Spleen (tissue), 7 donors: ENCODE results near the gene RPN1.

Experiments
- POLR2A ChIP-seq, 3 donors: fragments of 450-650 bp; IDR thresholded peaks; one replicate each; pipeline ENCODE4 v1.5.1; 2017; ENCODE audit warnings: antibody characterized with exemption in 3 of 3, mild to moderate bottlenecking in 1 of 3
- POLR2AphosphoS5 ChIP-seq, 3 donors: sonication (generic); formaldehyde crosslinking; IDR thresholded peaks; one replicate each; pipeline ENCODE4 v1.5.1; 2017; ENCODE audit warnings: antibody characterized with exemption in 3 of 3
- TF ChIP-seq, protein P1 (sequence below), 11 experiments: fragments of 200-600 bp in 7 of 11; fragments of 450-650 bp in 4 of 11; sonication (generic) in 4 of 11; IDR thresholded peaks in 8 of 11; conservative IDR thresholded peaks in 3 of 11; 1 replicate in 7 of 11; 2 replicates in 4 of 11; pipeline versions ENCODE4 v1.4.0 to v1.8.0; 2016 to 2021; ENCODE audit warnings: antibody characterized with exemption in 11 of 11, inconsistent platforms in 4 of 11, mild to moderate bottlenecking in 1 of 11
- donor health status: DM: no; HTN: no; CAD: no; lungs with moderate emphysema.
- donor health status: DM: no; HTN: no; CAD: no.
- donor health status: DM: no; HTN: no; CAD: no.

DNA sequence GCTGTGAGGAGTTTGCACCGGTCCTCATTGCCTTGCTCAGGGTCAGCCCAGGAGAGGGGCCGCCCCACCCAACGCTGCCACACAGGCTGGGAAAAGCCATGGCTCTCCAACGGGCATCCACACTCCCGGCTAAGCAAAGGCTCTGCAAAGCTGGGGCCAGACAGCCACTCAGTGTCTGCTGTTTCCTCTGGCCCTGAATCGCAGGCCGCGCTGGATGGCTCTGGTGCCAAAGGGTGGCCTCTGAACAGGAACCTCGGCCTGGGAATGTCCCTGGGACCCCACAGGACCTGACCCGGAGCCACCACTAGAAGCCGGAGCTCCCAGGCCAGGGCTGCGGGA, 42.9 kb downstream of the RPN1 start:
- TF ChIP-seq, protein P1, sequence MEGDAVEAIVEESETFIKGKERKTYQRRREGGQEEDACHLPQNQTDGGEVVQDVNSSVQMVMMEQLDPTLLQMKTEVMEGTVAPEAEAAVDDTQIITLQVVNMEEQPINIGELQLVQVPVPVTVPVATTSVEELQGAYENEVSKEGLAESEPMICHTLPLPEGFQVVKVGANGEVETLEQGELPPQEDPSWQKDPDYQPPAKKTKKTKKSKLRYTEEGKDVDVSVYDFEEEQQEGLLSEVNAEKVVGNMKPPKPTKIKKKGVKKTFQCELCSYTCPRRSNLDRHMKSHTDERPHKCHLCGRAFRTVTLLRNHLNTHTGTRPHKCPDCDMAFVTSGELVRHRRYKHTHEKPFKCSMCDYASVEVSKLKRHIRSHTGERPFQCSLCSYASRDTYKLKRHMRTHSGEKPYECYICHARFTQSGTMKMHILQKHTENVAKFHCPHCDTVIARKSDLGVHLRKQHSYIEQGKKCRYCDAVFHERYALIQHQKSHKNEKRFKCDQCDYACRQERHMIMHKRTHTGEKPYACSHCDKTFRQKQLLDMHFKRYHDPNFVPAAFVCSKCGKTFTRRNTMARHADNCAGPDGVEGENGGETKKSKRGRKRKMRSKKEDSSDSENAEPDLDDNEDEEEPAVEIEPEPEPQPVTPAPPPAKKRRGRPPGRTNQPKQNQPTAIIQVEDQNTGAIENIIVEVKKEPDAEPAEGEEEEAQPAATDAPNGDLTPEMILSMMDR (IDR thresholded peaks at IDR 0.05 in 8 of 11, conservative IDR thresholded peaks at IDR 0.05 in 3 of 11): no peak
- TF ChIP-seq POLR2A (IDR thresholded peaks at IDR 0.05) (no peak), POLR2AphosphoS5 (IDR thresholded peaks at IDR 0.05) (peak in 1 of 3 donors; percentile 34)
